Immature natural killer cell (primary cell): ENCODE results near the gene JAK3. TPM values are rescaled to one million over a fixed set of nuclear protein-coding genes. Genes with fewer than 3 reads are reported as not detected.

ENCODE experiments used
- DNase-seq, 3 donors: peaks; one replicate each; pipeline ENCODE4 v3.0.0; 2022; ENCODE audit warnings: mixed read lengths in 1 of 3
- H3K27ac Mint-ChIP-seq, 6 donors: one replicate each; pipeline ENCODE4 v1.8.0; 2020; ENCODE audit warnings: mixed read lengths in 6 of 6, mild to moderate bottlenecking in 5 of 6, inconsistent platforms in 4 of 6, moderate library complexity in 3 of 6
- H3K27me3 Mint-ChIP-seq, 3 donors: one replicate each; pipeline ENCODE4 v1.8.0; 2020 to 2021; ENCODE audit warnings: low read depth in 3 of 3, mild to moderate bottlenecking in 3 of 3, mixed read lengths in 3 of 3, moderate library complexity in 3 of 3, inconsistent platforms in 1 of 3
- H3K36me3 Mint-ChIP-seq, 3 donors: one replicate each; pipeline ENCODE4 v1.8.0; 2020; ENCODE audit warnings: mixed read lengths in 3 of 3, inconsistent platforms in 2 of 3, mild to moderate bottlenecking in 2 of 3
- H3K4me1 Mint-ChIP-seq, 2 donors: one replicate each; pipeline ENCODE4 v1.8.0; 2020; ENCODE audit warnings: inconsistent platforms in 2 of 2, mild to moderate bottlenecking in 2 of 2, mixed read lengths in 2 of 2, moderate library complexity in 1 of 2
- H3K4me3 Mint-ChIP-seq, 5 donors: one replicate each; pipeline ENCODE4 v1.8.0; 2020; ENCODE audit warnings: mild to moderate bottlenecking in 5 of 5, mixed read lengths in 5 of 5, inconsistent platforms in 3 of 5, moderate library complexity in 3 of 5
- H3K9me3 Mint-ChIP-seq, 6 donors: one replicate each; pipeline ENCODE4 v1.8.0; 2020; ENCODE audit warnings: mild to moderate bottlenecking in 6 of 6, mixed read lengths in 6 of 6, inconsistent platforms in 4 of 6, moderate library complexity in 3 of 6
- polyA plus RNA-seq, 3 donors: library from polyadenylated mRNA; unstranded; fragments of 300-500 nt; fragmentation: Illumina TruSeq; gene quantifications; one replicate each; pipeline ENCODE4 v1.2.3, GENCODE V29; 2021

Gene JAK3
- polyA plus RNA-seq, 3 donors from 2014 or later, result 43.5 to 79.8 (median 47.4) TPM

- Mint-ChIP-seq H3K36me3 (peaks cover 0 to 29% (median 11%) of the 10 kb centered on the region in 3 donors), H3K4me1 (peaks cover 33 to 35% of the 10 kb centered on the region in 2 donors), H3K4me3 (no peak overlapping the region), H3K9me3 (no peaks in the 10 kb centered on the region), H3K27me3 (peaks cover 2 to 5% (median 3%) of the 10 kb centered on the region in 3 donors), H3K27ac (peak overlapping the region in 1 of 6 donors; percentile 64)
- peak in 1 of 3 donors; percentile 22 for DNase-seq
Observed at GRCh38 chr19:17841810-17842662, 5.7 kb downstream of the JAK3 start.

GRCh38 chr19:17841371-17841809 is 6.4 kb downstream of the JAK3 start:
- Mint-ChIP-seq H3K9me3 (no peaks in the 10 kb centered on the region), H3K36me3 (peaks cover 0 to 34% (median 15%) of the 10 kb centered on the region in 3 donors), H3K27ac (peak overlapping the region in 1 of 6 donors; percentile 64), H3K4me3 (no peak overlapping the region), H3K27me3 (peaks cover under 1 to 2% (median 2%) of the 10 kb centered on the region in 3 donors), H3K4me1 (peaks cover 27 to 31% of the 10 kb centered on the region in 2 donors)
- no peak for DNase-seq

DNA sequence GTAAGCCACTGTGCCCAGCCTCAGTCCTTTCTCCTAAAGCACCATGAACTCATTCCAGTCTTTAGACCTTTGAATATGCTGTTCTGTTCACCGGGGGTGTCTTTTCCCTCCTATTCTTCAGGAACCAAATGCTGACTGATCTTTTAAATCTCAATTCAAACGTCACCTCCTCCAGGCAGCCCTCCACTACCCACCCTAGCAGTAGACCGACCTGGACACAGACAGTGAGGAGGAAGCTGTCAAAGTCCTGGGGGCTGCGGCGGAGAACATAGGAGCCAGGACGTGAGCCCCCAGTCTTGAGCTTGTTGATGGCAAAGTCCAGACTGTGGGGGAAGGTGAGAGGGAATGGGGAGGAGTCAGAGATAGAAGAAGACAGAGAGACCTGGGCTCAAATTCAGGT is 7.8 kb downstream of the JAK3 start:
- Mint-ChIP-seq H3K27me3 (peaks cover 0 to 1% (median 0%) of the 10 kb centered on the region in 3 donors), H3K4me3 (no peak overlapping the region), H3K36me3 (peaks cover 7 to 45% (median 26%) of the 10 kb centered on the region in 3 donors), H3K4me1 (peaks cover 23 to 27% of the 10 kb centered on the region in 2 donors), H3K9me3 (no peaks in the 10 kb centered on the region), H3K27ac (peak overlapping the region in 3 of 6 donors; percentile 12 to 64 (median 40))
- no peak for DNase-seq

DNA sequence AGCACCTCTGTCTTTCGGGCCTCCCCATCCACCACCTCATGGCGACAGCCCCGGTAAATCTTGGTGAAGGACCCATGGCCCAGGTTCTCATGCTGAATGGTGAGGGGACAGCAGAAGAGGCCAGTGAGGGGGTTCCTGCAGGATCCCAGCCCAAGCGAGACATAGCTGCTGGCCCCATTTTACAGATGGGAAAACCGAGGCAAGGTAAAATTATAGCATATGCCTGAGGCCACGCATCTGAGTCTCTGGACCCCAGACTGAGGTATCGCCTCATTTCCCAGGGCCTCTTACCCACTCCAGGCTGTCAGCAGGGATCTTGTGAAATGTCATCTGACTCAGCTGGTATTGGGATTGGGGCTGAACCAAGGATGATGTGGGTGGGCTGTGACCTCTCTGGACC is 9.8 kb downstream of the JAK3 start:
- peaks cover 10 to 11% of the 10 kb centered on the region in 2 donors for H3K4me1 Mint-ChIP-seq
- H3K36me3 Mint-ChIP-seq, result peaks cover 9 to 41% (median 26%) of the 10 kb centered on the region in 3 donors
- H3K9me3 Mint-ChIP-seq, result no peaks in the 10 kb centered on the region
- no peak for DNase-seq
- no peak overlapping the region for H3K4me3 Mint-ChIP-seq
- H3K27me3 Mint-ChIP-seq, result peaks cover 0 to 2% (median 1%) of the 10 kb centered on the region in 3 donors
- H3K27ac Mint-ChIP-seq, result no peak overlapping the region

DNA sequence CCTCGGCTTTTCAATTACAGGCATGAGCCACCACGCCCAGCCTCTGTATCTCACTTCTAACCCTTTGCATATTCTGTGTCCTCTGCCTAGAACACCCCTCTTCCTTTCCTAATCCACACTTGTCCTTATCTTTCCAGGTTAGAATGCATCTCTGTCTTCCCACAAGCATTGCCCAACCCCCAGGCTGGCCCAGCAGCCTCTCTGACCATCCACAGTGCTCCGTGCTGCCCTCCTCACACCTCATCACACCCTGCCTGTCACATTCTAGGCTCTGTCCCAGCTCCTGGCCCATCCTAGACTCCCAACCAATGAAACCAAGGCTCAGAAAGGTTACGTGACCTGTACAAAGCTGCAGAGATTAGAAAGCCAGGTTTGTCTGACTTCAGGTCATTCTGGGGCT is 11.3 kb downstream of the JAK3 start:
- peaks cover 12 to 49% (median 26%) of the 10 kb centered on the region in 3 donors for H3K36me3 Mint-ChIP-seq
- H3K9me3 Mint-ChIP-seq, result no peaks in the 10 kb centered on the region
- no peak overlapping the region for H3K4me3 Mint-ChIP-seq
- H3K27me3 Mint-ChIP-seq, result peaks cover 0 to 3% (median 2%) of the 10 kb centered on the region in 3 donors
- H3K27ac Mint-ChIP-seq, result peak overlapping the region in 5 of 6 donors; percentile 15 to 91 (median 49)
- no peak for DNase-seq
- H3K4me1 Mint-ChIP-seq, result peaks cover 10 to 11% of the 10 kb centered on the region in 2 donors

DNA sequence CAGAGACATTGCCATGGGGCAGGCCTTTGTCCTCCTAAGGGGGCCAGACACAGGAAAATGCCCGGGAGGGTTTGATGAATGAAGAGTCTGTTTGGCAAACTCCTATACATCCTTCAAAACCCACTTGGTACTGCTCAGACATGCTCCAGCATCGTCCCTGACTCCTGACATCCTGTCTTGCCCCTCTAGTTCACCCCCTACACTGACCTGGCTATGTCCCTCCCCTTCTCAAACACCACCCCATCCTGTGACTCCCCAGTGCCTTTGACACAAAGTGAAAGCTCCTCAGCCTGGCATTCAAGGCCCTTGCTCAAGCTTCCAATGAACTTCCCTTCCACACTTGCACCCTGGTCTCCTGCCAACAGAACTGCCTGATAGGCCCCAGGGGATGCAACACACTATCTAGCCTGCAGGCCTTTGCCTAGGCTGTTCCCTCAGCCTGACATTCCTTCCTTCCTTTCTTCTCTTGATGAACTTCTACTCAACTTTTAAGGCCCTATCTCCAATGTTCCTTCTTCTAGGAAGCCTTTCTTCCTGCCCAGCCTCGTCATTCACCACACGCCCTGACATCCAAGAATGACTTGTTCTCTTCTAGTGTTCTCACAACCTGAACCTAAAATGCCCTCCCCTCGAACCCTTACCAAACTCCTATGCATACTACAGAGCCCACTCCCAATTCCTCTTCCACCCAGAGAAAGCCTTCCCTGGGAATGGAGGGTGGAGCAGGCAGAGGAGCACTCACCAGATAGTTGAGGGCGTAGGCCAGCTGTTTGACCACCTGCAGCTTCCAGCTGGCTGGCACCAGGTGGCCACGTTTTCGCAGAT is 12.4 kb downstream of the JAK3 start:
- H3K36me3 Mint-ChIP-seq, result peaks cover 13 to 45% (median 26%) of the 10 kb centered on the region in 3 donors
- no peak overlapping the region for H3K4me3 Mint-ChIP-seq
- H3K27me3 Mint-ChIP-seq, result peaks cover 0 to 3% (median 2%) of the 10 kb centered on the region in 3 donors
- peak overlapping the region; percentile 1 to 68 (median 52) for H3K27ac Mint-ChIP-seq
- H3K9me3 Mint-ChIP-seq, result no peaks in the 10 kb centered on the region
- no peak for DNase-seq
- H3K4me1 Mint-ChIP-seq, result peaks cover 9 to 11% of the 10 kb centered on the region in 2 donors

DNA sequence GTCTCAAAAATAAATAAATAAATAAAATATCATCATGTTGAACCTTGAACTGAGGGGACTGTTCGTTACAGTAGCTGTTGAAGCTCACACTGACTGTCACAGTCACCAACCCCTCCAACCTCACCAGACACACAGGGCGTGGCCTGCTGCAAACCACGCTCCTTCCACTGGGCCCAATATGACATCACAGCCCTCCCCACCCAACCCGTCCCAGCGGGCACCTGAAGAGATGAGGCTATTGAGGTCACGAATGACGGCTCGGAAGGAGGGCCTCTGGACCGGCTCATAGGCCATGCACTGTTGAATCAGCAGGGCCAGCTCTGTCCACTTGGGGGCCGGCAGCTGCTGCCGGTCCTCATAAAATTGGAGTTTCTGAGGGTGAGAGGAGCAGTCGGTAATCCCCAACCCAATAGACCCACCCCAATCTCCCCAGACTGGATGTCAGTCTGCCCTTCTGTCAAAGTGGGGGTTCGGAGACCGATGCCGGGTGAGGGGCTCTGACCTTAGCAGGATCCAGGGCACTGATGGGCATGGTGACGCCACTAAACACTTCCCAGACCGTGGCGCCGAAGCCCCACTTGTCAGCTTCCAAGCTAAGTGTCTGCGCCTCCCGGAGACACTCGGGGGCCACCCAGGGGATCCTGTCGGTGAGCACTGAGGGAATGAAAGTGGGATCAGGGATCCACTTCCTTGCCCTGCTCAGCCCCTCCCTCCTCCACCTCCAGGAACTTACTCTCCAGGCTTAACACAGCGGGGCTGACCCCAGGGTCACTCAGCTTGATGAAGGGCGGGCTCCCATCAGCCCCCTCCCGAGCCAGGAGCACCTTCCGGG is 13.2 kb downstream of the JAK3 start:
- no peaks in the 10 kb centered on the region for H3K9me3 Mint-ChIP-seq
- DNase-seq, result no peak
- H3K4me3 Mint-ChIP-seq, result no peak overlapping the region
- H3K27ac Mint-ChIP-seq, result peak overlapping the region in 3 of 6 donors; percentile 1 to 59 (median 40)
- peaks cover 9 to 11% of the 10 kb centered on the region in 2 donors for H3K4me1 Mint-ChIP-seq
- H3K27me3 Mint-ChIP-seq, result peaks cover 0 to 3% (median 2%) of the 10 kb centered on the region in 3 donors
- H3K36me3 Mint-ChIP-seq, result peaks cover 13 to 46% (median 22%) of the 10 kb centered on the region in 3 donors

DNA sequence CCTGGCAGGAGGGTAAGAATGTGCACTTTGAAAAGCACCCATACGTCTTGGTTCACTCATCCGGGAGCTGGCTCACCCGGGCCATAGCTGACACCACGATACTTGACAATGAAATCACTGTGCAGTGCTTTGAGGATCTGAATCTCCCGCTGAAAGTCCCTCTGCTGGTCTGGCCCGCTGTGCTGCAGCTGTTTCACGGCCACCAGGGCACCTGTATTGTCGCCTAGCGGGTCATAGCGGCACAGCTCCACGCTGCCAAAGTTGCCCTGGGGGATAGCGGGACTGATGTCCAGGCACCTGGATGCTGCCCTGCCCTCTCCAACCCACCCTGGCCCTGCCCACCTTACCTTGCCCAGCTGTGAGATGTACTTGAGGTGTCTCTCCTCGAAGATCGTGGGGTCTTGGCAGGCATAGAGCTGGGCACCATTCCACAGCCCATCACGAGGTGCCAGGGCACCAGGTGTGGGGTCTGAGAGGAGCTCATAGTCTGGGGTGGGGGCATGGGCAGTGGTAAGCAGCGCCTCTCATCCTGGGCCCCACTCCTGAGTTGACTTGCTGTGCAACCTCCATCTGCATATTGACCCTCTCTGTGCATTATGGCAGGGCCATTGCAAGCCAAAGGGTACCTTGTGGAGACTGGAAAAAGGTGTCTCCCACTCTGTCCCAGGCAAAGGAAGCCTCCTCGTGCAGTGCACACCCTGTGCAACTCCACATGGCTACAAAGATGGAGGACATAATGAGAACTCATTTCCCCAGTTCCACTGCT is 15.2 kb downstream of the JAK3 start:
- Mint-ChIP-seq H3K27ac (no peak overlapping the region), H3K9me3 (no peaks in the 10 kb centered on the region), H3K36me3 (peaks cover 17 to 37% (median 21%) of the 10 kb centered on the region in 3 donors), H3K4me3 (no peak overlapping the region), H3K27me3 (peaks cover 2 to 3% (median 2%) of the 10 kb centered on the region in 3 donors), H3K4me1 (peaks cover 13 to 16% of the 10 kb centered on the region in 2 donors)
- DNase-seq, result no peak

DNA sequence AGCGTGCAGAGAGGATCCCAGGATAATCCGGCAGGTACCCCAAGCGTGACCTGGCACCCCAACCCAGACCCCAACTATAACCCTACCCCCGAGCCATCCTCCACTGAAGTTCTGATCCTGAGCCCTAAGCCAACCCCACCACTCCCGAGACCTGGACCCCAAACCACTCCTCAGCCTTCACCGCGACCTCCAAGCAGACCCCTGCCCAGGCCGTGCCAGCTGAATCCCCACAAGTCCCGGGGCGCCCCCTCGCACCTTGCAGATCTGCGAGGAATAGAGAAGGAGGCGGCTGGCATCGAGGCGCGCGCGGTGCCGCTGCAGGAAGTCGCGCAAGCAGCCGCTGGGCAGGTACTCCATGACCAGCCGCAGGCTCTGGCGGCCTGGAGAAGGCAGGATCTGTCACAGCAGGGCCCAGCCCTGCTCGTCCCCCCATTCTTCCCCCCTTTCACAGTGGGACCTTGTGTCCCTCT is 16.3 kb downstream of the JAK3 start:
- peak overlapping the region in 1 of 6 donors; percentile 44 for H3K27ac Mint-ChIP-seq
- no peak for DNase-seq
- H3K9me3 Mint-ChIP-seq, result no peaks in the 10 kb centered on the region
- H3K27me3 Mint-ChIP-seq, result peaks cover 2 to 3% (median 2%) of the 10 kb centered on the region in 3 donors
- peaks cover 16 to 33% (median 17%) of the 10 kb centered on the region in 3 donors for H3K36me3 Mint-ChIP-seq
- H3K4me3 Mint-ChIP-seq, result no peak overlapping the region
- H3K4me1 Mint-ChIP-seq, result peaks cover 13 to 16% of the 10 kb centered on the region in 2 donors

- DNase-seq, result peak in 1 of 3 donors; percentile 10
- H3K4me3 Mint-ChIP-seq, result no peak overlapping the region
- peaks cover 2 to 3% (median 2%) of the 10 kb centered on the region in 3 donors for H3K27me3 Mint-ChIP-seq
- H3K9me3 Mint-ChIP-seq, result no peaks in the 10 kb centered on the region
- H3K4me1 Mint-ChIP-seq, result peaks cover 11 to 14% of the 10 kb centered on the region in 2 donors
- H3K27ac Mint-ChIP-seq, result peak overlapping the region in 1 of 6 donors; percentile 45
- H3K36me3 Mint-ChIP-seq, result peaks cover 11 to 29% (median 17%) of the 10 kb centered on the region in 3 donors
Observed at GRCh38 chr19:17830567-17831418, 17.0 kb downstream of the JAK3 start.

DNA sequence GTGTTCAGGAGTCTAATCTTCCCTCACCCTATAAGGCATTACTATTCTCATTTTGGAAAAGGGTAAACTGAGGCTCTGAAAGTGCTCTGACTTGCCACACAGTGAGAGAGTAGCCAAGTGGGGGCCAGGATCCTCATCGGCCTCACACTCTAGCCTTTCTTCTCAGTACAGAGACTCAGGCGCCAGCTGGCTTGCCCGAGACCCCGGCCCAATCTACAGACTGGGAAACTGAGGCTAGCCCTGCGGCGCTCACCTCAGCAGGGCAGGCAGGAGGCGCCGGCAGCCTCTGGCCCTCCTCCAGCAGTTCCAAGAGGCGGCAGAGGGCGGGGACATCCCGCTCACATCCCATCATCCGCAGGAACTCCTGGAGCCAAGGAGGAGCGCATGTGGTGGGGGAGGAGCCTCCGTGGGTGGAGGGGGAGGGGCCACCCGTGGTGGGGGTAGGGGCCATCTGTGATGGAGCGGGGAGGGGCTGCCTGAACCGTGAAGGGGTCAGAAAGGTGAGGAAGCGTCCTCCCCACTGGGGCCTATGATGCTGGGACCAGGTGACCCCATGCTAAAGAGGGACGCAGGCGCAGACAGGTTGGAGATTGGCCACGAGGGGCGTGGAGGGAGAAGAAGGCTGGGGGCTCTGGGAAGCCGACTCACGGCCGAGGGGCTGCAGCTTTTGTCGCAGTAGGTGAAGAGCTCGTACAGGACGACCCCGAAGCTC is 17.8 kb downstream of the JAK3 start:
- no peak overlapping the region for H3K4me3 Mint-ChIP-seq
- H3K36me3 Mint-ChIP-seq, result peaks cover 5 to 21% (median 10%) of the 10 kb centered on the region in 3 donors
- peaks cover 5 to 7% of the 10 kb centered on the region in 2 donors for H3K4me1 Mint-ChIP-seq
- no peaks in the 10 kb centered on the region for H3K9me3 Mint-ChIP-seq
- peak overlapping the region in 1 of 6 donors; percentile 45 for H3K27ac Mint-ChIP-seq
- no peak for DNase-seq
- peaks cover 2% of the 10 kb centered on the region in 3 donors for H3K27me3 Mint-ChIP-seq
